NCI-H1092 treated with DMSO at 0.1 percent for 48 hours (cell line): ENCODE measurements around the gene TBX1.

Source experiments
- DNase-seq: peaks from one replicate; lab custom pipeline; 2025; lab: John Stamatoyannopoulos, UW

The TBX1 gene

DNA sequence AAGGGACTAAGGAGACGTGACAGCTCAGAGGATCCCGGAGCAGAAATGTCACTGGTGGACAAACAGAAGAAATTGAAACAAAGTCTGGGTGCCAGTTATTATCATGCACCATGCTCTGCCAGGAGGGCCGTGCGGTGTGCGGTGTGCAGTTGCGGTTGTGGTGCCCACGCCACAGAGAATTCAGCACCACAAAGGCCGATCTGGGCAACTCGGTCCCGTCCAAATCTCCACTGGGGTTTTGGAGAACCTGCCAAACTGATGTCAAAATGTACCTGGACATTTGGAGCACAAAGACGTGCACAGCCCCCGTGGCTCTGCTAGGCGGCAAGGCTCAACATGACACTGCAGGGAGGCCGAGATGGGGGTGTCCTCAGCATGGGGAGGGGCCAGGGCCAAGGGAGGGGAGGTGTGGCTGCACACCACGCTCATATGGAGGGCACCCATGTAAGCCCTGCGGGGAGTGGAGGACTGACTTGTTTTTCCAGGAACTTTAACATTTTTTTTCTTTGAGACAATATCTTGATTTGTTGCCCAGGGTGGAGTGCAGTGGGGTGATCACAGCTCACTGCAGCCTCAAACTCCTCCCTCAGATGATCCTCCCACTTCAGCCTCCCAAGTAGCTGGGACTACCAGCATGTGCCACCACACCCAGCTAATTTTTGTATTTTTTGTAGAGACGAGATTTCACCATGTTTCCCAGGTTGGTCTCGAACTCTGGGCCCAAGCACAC, 54.7 kb downstream of the TBX1 start:
- DNase-seq, result no peak

DNA sequence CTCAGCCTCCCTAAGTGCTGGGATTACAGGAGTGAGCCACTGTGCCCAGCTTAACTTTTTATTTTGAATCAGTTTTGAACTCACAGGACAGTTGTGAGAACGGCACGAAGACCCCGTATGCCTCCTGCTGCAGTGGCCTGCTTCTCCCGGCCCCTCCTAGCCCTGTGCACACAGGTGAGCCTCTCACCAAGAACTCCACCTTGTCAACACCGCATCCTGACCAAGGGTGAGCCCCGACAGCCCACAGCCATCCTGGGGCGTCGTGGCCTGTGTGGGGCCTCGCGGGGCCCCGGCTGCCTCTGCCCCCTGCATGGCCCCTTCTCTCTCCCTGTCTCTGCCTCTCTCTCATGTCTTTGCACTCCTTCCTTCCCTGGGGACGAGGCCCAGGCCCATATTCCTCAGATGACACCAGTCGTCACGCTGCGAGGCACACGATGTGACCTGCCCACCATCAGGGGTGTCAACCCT, 55.3 kb downstream of the TBX1 start:
- no peak for DNase-seq

DNA sequence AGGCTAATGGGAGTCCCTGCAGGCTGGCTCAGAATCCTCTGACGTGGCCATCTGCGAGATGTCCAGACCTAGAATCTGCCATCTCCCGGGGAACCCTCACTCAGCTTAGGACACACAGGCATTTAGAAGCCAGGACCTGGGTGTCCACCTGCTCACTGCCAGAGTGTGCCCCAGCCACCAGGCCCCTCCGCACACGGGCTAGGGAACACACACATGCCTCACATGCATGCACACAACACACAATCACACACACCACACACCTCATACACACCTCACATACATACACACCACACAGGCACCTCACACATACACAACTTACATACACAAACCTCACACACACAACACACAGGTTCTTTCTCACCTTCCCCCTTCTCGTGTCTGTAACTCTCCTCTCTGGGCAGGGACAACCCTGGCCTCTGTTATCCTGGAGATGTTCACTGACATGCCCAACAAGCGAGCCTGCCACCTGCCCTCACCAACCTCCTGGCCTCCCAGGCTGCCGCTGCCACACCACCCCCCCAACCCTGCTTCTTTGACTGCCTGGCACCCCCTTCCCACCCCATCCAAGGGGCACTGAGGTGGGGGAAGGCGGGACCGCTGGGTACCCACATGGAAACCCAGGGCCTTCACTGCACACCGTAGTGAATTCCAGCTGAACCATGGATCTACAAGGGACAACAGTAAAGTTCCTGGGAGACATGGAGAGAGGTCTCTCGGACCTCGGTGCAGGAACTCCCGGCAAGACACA, 56.0 kb downstream of the TBX1 start:
- no peak for DNase-seq
